Endothelial cell of umbilical vein (primary cell): ENCODE measurements around the gene ZNF814. TPM values are rescaled to one million over a fixed set of nuclear protein-coding genes. Genes with fewer than 3 reads are reported as not detected.
"Not testable (repeated sequence)": the region's sequence is repeated elsewhere in the genome, so short reads cannot be mapped to it uniquely, and the experiment has no call there.

Source experiments
- BruUV-seq: library from RNA; stranded (reverse); fragments of 400-500 nt; replicated peaks from 2 replicates; lab custom pipeline; 2021; lab: Mats Ljungman, UMichigan
- CTCF ChIA-PET: fragments of 300-600, 350-600 bp; sonication (Branson Sonifier 250); formaldehyde crosslinking; loops from one replicate; lab custom pipeline; 2021; ENCODE audit warnings: antibody characterized with exemption, inconsistent platforms; lab: Charles Lee
- POLR2A ChIA-PET: fragments of 300-600, 350-600 bp; sonication (Branson Sonifier 250); formaldehyde crosslinking; loops from one replicate; lab custom pipeline; 2021; ENCODE audit warnings: antibody characterized with exemption, inconsistent platforms; lab: Charles Lee
- DNase-seq: peaks from one replicate; pipeline ENCODE4 v3.0.0-alpha.2; 2011; ENCODE audit warnings: low read depth, low spot score
- FAIRE-seq: peaks from 2 replicates; lab custom pipeline; 2011; peaks lifted over from hg19 to GRCh38; lab: Jason Lieb, UNC
- H2AFZ ChIP-seq: 2 replicates; pipeline ENCODE4 v1.6.0; 2012; ENCODE audit warnings: low read depth, low read length, control low read depth, inconsistent platforms
- H3K27ac ChIP-seq: 2 replicates; pipeline ENCODE4 v1.5.1; 2011; ENCODE audit warnings: low read depth, mild to moderate bottlenecking, control low read depth, low read length, moderate library complexity; ENCODE audit not compliant: insufficient read depth
- H3K27me3 ChIP-seq, 2 experiments: 2 replicates each; pipeline versions ENCODE4 v1.6.0 to v1.6.1; 2011; ENCODE audit warnings: low read length in 2 of 2, mixed read lengths in 1 of 2; ENCODE audit not compliant: control insufficient read depth in 2 of 2, insufficient read depth in 2 of 2
- H3K36me3 ChIP-seq, 2 experiments: 2 replicates in 1 of 2; 3 replicates in 1 of 2; pipeline ENCODE4 v1.5.1; 2011; ENCODE audit warnings: low read length in 2 of 2, mild to moderate bottlenecking in 1 of 2, moderate library complexity in 1 of 2; ENCODE audit not compliant: control insufficient read depth in 2 of 2, insufficient read depth in 2 of 2; ENCODE audit errors: extremely low read depth in 1 of 2
- H3K4me1 ChIP-seq: 3 replicates; pipeline ENCODE4 v1.5.1; 2011; ENCODE audit warnings: mild to moderate bottlenecking, low read length; ENCODE audit not compliant: control insufficient read depth, insufficient read depth; ENCODE audit errors: extremely low read depth
- H3K4me2 ChIP-seq: 2 replicates; pipeline ENCODE4 v1.6.1; 2011; ENCODE audit warnings: low read length, control low read depth, mixed read lengths; ENCODE audit not compliant: insufficient read depth
- H3K4me3 ChIP-seq, 3 experiments: fragments of 200-600 bp in 1 of 3; sonication (generic), shearing (Covaris generic) in 1 of 3; replicated peaks in 1 of 3; 2 replicates each; pipeline ENCODE4 v1.5.1; 2011 to 2016; ENCODE audit warnings: control low read depth in 3 of 3, low read length in 3 of 3, mild to moderate bottlenecking in 2 of 3, inconsistent platforms in 1 of 3, low read depth in 1 of 3, moderate library complexity in 1 of 3; ENCODE audit not compliant: insufficient read depth in 1 of 3
- H3K79me2 ChIP-seq: 2 replicates; pipeline ENCODE4 v1.6.0; 2012; ENCODE audit warnings: low read length, inconsistent platforms; ENCODE audit not compliant: control insufficient read depth, insufficient read depth
- H3K9ac ChIP-seq: replicated peaks from 2 replicates; pipeline ENCODE3; 2011; ENCODE audit warnings: low read length, control low read depth; ENCODE audit not compliant: insufficient read depth; ENCODE audit errors: extremely low read depth
- H3K9me1 ChIP-seq: replicated peaks from 3 replicates; pipeline ENCODE4 v1.6.0; 2011; ENCODE audit warnings: mild to moderate bottlenecking, low read length; ENCODE audit not compliant: control insufficient read depth, insufficient read depth; ENCODE audit errors: extremely low read depth
- H3K9me3 ChIP-seq: replicated peaks from 2 replicates; pipeline ENCODE4 v1.5.1; 2012; ENCODE audit warnings: low read length, inconsistent platforms; ENCODE audit not compliant: control insufficient read depth, insufficient read depth
- H4K20me1 ChIP-seq: replicated peaks from 2 replicates; pipeline ENCODE3; 2011; ENCODE audit warnings: mild to moderate bottlenecking, low read length; ENCODE audit not compliant: control insufficient read depth, insufficient read depth; ENCODE audit errors: extremely low read depth
- JUN ChIP-seq: IDR thresholded peaks from 2 replicates; pipeline ENCODE4 v1.6.1; 2011; ENCODE audit warnings: borderline replicate concordance, low read depth; ENCODE audit not compliant: insufficient read length, insufficient read depth
- POLR2AphosphoS5 ChIP-seq: IDR thresholded peaks from 2 replicates; pipeline ENCODE4 v1.6.1; 2012; ENCODE audit warnings: low read depth, mild to moderate bottlenecking, control low read depth, low read length, moderate library complexity; ENCODE audit not compliant: insufficient read depth
- dilution Hi-C: fragments of 300-500 bp; cut with MboI; formaldehyde crosslinking; loops from one replicate; pipeline ENCODE4 v1.15.0; 2019; ENCODE audit warnings: low sequenced_read_pairs; ENCODE audit not compliant: extremely low pct_ligation_motif_present
- intact Hi-C: fragments of 100-400 bp; cut with micrococcal nuclease; formaldehyde crosslinking; loops from one replicate; pipeline ENCODE4 v1.10.0; 2022
- polyA plus RNA-seq, 4 experiments: library from polyadenylated mRNA; depleted of rRNA in 3 of 4; stranded (reverse) in 3 of 4; unstranded in 1 of 4; fragments of >200 nt; gene quantifications; 2 replicates each; pipeline versions ENCODE4 v1.2.1 to v1.2.3, GENCODE V29; 2011 to 2012; ENCODE audit warnings: missing spikeins in 1 of 4
- total RNA-seq: library from RNA; stranded (reverse); gene quantifications from 2 replicates; pipeline ENCODE4 v1.2.3, GENCODE V29; 2021
- TF ChIP-seq, protein P1 (sequence below), 2 donors: IDR thresholded peaks; 1 replicate in 1 of 2; 2 replicates in 1 of 2; pipeline ENCODE4 v1.5.1; 2011; ENCODE audit warnings: low read length in 2 of 2, mild to moderate bottlenecking in 2 of 2, moderate library complexity in 2 of 2, control low read depth in 1 of 2, inconsistent platforms in 1 of 2, low read depth in 1 of 2; ENCODE audit not compliant: insufficient read depth in 1 of 2; ENCODE audit errors: extremely low read depth in 1 of 2
- TF ChIP-seq, protein P2 (sequence below): IDR thresholded peaks from 2 replicates; pipeline ENCODE4 v1.6.1; 2011; ENCODE audit not compliant: insufficient read depth, insufficient read length

Gene ZNF814
- total and polyA plus RNA-seq, 2 donors (not counting 3 experiments of a cell fraction or from before 2014, with no cell fraction given) = 5.7 to 7.9 TPM

DNA sequence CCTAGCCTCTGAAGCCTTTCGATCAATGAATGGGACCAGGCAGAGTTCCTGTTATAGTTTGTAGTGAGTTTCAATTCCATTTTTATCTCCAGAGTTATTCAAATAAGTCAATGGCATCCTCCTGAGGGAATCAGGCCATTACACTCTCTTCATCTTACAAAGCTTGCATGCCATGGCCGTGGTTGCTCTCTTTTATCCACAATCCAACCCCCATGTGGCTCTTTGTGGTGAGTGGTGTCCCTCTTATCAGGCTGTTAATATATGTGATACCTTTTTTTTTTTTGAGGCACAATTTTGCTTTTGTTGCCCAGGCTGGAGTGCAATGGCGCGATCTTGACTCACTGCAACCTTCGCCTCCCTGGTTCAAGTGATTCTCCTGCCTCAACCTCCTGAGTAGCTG lies 51.8 kb downstream of the ZNF814 start:
- H3K36me3 ChIP-seq, intact Hi-C loops, H3K27ac ChIP-seq, H4K20me1 ChIP-seq, H2AFZ ChIP-seq, H3K4me3 ChIP-seq, POLR2A ChIA-PET, H3K9me1 ChIP-seq, H3K4me1 ChIP-seq, DNase-seq, FAIRE-seq, H3K4me2 ChIP-seq, BruUV-seq, dilution Hi-C loops, H3K9ac ChIP-seq, H3K9me3 ChIP-seq, H3K27me3 ChIP-seq: not testable (repeated sequence)
- CTCF ChIA-PET = interaction anchor here (0.7 kb wide), 1 partner anchor 122 kb away, joined by 3 read pairs; no protein-coding TSS in a partner anchor
- H3K79me2 ChIP-seq = peaks cover 29% of the 10 kb centered on the region

DNA sequence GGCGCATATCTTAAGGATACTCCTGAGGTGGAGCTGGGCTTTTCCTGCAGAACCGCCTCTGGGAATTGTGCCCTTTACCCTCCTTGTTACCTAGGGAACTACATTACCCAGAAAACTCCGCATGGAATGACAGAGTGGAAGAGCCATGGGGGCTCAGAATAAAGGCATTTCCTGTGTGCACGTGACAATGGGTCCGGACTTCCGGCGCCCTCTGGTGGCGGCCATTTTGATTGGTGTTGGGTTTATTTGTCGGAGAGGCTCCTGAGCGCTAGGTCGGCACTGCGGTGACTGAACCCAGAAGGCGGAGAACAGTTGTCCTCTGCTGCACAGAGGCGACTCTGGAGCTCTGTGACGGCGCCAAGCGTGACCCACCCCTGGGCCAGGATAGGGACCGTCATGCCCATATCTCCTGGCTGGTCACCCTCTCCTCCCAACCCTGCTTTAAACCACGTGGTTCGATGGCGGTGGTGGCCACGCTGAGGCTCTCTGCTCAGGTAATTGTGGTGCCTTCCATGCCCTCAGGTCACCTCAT lies 58.7 kb downstream of the ZNF814 start, which contains the start of gene ZNF587B:
TSS of gene ZNF587B (plus strand) at position 229 of the 532 bp plus-strand sequence. CDS start at position 459, 230 bp downstream.
- peak within 1 kb of the TSS in 2 of 3 experiments; percentile 33 to 48 for H3K4me3 ChIP-seq
- CTCF ChIA-PET = interaction anchor here (0.6 to 0.9 kb wide), 2 partner anchors 11 to 26 kb away, joined by 3 read pairs; no protein-coding TSS in a partner anchor
- TF ChIP-seq, protein P1, sequence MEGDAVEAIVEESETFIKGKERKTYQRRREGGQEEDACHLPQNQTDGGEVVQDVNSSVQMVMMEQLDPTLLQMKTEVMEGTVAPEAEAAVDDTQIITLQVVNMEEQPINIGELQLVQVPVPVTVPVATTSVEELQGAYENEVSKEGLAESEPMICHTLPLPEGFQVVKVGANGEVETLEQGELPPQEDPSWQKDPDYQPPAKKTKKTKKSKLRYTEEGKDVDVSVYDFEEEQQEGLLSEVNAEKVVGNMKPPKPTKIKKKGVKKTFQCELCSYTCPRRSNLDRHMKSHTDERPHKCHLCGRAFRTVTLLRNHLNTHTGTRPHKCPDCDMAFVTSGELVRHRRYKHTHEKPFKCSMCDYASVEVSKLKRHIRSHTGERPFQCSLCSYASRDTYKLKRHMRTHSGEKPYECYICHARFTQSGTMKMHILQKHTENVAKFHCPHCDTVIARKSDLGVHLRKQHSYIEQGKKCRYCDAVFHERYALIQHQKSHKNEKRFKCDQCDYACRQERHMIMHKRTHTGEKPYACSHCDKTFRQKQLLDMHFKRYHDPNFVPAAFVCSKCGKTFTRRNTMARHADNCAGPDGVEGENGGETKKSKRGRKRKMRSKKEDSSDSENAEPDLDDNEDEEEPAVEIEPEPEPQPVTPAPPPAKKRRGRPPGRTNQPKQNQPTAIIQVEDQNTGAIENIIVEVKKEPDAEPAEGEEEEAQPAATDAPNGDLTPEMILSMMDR (IDR thresholded peaks at IDR 0.05; ENCODE audit: extremely low read depth in 1 of 2, insufficient read depth in 1 of 2, low read depth in 1 of 2, low read length in 2 of 2) = no peak
- no peak for TF ChIP-seq JUN
- TF ChIP-seq, protein P2, sequence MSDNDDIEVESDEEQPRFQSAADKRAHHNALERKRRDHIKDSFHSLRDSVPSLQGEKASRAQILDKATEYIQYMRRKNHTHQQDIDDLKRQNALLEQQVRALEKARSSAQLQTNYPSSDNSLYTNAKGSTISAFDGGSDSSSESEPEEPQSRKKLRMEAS = peak; percentile 62
- peak; percentile 54 for TF ChIP-seq POLR2AphosphoS5
- H2AFZ ChIP-seq = peak within 1 kb of the TSS; percentile 63
- H3K9ac ChIP-seq = peak within 1 kb of the TSS; percentile 44
- FAIRE-seq (peak; percentile 89), DNase-seq (peak; percentile 48)
- H3K27me3 ChIP-seq = no peaks in the 10 kb centered on the region
- TSS peak; percentile 80 for BruUV-seq
- POLR2A ChIA-PET = no interaction called here
- H3K79me2 ChIP-seq = peaks cover 50% of the 10 kb centered on the region
- no peaks in the 10 kb centered on the region for H3K9me1 ChIP-seq
- peak within 1 kb of the TSS; percentile 73 for H3K4me2 ChIP-seq
- no peaks in the 10 kb centered on the region for H3K36me3 ChIP-seq
- dilution Hi-C loops (no loop called here), intact Hi-C loops (no loop called here)
- no peaks in the 10 kb centered on the region for H3K9me3 ChIP-seq
- H3K27ac ChIP-seq = peak within 1 kb of the TSS; percentile 45
- H4K20me1 ChIP-seq = no peaks in the 10 kb centered on the region
- H3K4me1 ChIP-seq = peaks cover 3% of the 10 kb centered on the region
